Gastrocnemius medialis (tissue), 4 donors: ENCODE data around the gene PPME1. TPM values are rescaled to one million over a fixed set of nuclear protein-coding genes. Genes with fewer than 3 reads are reported as not detected.

Experiments
- ATAC-seq, 2 donors: fragments of 150-250 bp; one replicate each; pipeline ENCODE4 v1.9.1; 2016
- DNase-seq, 2 donors: peaks; one replicate each; pipeline ENCODE4 v3.0.0-alpha.2; 2019
- H3K27ac ChIP-seq, 4 donors: fragments of 200-600 bp; sonication (generic); 1 replicate in 1 of 4; 2 replicates in 3 of 4; pipeline ENCODE4 v1.5.1; 2016 to 2018; ENCODE audit warnings: mild to moderate bottlenecking in 2 of 4, moderate library complexity in 1 of 4
- H3K27me3 ChIP-seq, 3 donors: fragments of 200-600 bp; sonication (generic) in 2 of 3; 1 replicate in 1 of 3; 2 replicates in 2 of 3; pipeline versions ENCODE4 v1.5.1 to v1.6.0; 2016 to 2019; ENCODE audit warnings: mild to moderate bottlenecking in 1 of 3, moderate library complexity in 1 of 3
- H3K36me3 ChIP-seq, 2 donors: fragments of 200-600 bp; sonication (generic) in 1 of 2; one replicate each; pipeline ENCODE4 v1.5.1; 2017 to 2018
- H3K4me1 ChIP-seq, 2 donors: fragments of 200-600 bp; sonication (generic) in 1 of 2; one replicate each; pipeline ENCODE4 v1.5.1; 2016 to 2017; ENCODE audit warnings: mild to moderate bottlenecking in 2 of 2
- H3K4me3 ChIP-seq, 4 donors: fragments of 200-600 bp; sonication (generic) in 3 of 4; 1 replicate in 1 of 4; 2 replicates in 3 of 4; pipeline ENCODE4 v1.5.1; 2016 to 2019; ENCODE audit warnings: mild to moderate bottlenecking in 2 of 4
- H3K9me3 ChIP-seq, 3 donors: fragments of 200-600 bp; sonication (generic) in 2 of 3; 1 replicate in 1 of 3; 2 replicates in 2 of 3; pipeline ENCODE4 v1.5.1; 2016 to 2019
- POLR2A ChIP-seq, 2 donors: fragments of 450-650 bp; IDR thresholded peaks; one replicate each; pipeline ENCODE4 v1.6.1; 2017; ENCODE audit warnings: antibody characterized with exemption in 2 of 2, mild to moderate bottlenecking in 2 of 2, moderate library complexity in 2 of 2
- in situ Hi-C, 4 donors: fragments of 200-750 bp; cut with MboI; loops; one replicate each; pipeline versions ENCODE4 v1.15.0 to v1.8.0; 2017; ENCODE audit warnings: low sequenced_read_pairs in 4 of 4
- intact Hi-C: fragments of 100-400 bp; cut with DNase I; formaldehyde crosslinking; loops from one replicate; pipeline ENCODE4 v1.15.1; 2023; ENCODE audit warnings: low total_unique reads
- total RNA-seq, 4 donors: library from RNA; depleted of rRNA; stranded (reverse); fragments of >200 nt; gene quantifications; one replicate each; pipeline versions ENCODE4 v1.1.0 to v1.2.3, GENCODE V29; 2016
- TF ChIP-seq, protein P1 (sequence below), 5 experiments: fragments of 450-650 bp in 3 of 5; fragments of 200-600 bp in 2 of 5; sonication (generic) in 2 of 5; IDR thresholded peaks in 4 of 5; conservative IDR thresholded peaks in 1 of 5; 1 replicate in 4 of 5; 2 replicates in 1 of 5; pipeline ENCODE4 v1.5.1; 2016 to 2019; ENCODE audit warnings: antibody characterized with exemption in 5 of 5, mild to moderate bottlenecking in 3 of 5, moderate library complexity in 3 of 5

The PPME1 gene
- total RNA-seq, 4 donors from 2014 or later, result 31.5 to 51.7 (median 43.2) TPM

DNA sequence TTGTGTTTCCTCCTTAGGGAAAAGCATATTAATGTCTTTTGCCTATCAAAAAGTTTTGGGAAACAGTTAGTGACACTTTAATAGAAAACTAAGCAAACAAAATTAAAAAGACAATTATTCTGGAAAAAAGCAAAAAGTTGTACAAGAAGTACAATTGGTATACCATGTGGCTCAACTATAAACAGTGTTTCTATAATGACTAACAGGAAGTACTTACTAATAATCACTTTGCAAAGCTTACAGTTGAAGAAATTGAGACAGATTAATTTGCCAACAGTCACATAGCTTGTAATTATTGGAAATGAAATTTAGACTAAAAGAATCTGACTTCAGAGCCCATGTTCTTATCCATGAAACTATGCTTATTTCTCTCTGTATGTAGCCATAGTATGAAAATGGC is 24.7 kb downstream of the PPME1 start:
- intact Hi-C loops, result no loop called here
- peaks cover 0 to 4% of the 10 kb centered on the region in 2 donors for H3K36me3 ChIP-seq
- in situ Hi-C loops, result no loop called here
- no peak for ATAC-seq
- peaks cover 0 to 10% of the 10 kb centered on the region in 2 donors for H3K4me1 ChIP-seq
- no peak for DNase-seq
- H3K9me3 ChIP-seq, result no peaks in the 10 kb centered on the region
- no peak overlapping the region for H3K4me3 ChIP-seq
- H3K27ac ChIP-seq, result no peak overlapping the region
- H3K27me3 ChIP-seq, result no peaks in the 10 kb centered on the region
- TF ChIP-seq, protein P1, sequence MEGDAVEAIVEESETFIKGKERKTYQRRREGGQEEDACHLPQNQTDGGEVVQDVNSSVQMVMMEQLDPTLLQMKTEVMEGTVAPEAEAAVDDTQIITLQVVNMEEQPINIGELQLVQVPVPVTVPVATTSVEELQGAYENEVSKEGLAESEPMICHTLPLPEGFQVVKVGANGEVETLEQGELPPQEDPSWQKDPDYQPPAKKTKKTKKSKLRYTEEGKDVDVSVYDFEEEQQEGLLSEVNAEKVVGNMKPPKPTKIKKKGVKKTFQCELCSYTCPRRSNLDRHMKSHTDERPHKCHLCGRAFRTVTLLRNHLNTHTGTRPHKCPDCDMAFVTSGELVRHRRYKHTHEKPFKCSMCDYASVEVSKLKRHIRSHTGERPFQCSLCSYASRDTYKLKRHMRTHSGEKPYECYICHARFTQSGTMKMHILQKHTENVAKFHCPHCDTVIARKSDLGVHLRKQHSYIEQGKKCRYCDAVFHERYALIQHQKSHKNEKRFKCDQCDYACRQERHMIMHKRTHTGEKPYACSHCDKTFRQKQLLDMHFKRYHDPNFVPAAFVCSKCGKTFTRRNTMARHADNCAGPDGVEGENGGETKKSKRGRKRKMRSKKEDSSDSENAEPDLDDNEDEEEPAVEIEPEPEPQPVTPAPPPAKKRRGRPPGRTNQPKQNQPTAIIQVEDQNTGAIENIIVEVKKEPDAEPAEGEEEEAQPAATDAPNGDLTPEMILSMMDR (IDR thresholded peaks at IDR 0.05 in 4 of 5, conservative IDR thresholded peaks at IDR 0.05 in 1 of 5), result no peak
- no peak for TF ChIP-seq POLR2A (IDR thresholded peaks at IDR 0.05)

DNA sequence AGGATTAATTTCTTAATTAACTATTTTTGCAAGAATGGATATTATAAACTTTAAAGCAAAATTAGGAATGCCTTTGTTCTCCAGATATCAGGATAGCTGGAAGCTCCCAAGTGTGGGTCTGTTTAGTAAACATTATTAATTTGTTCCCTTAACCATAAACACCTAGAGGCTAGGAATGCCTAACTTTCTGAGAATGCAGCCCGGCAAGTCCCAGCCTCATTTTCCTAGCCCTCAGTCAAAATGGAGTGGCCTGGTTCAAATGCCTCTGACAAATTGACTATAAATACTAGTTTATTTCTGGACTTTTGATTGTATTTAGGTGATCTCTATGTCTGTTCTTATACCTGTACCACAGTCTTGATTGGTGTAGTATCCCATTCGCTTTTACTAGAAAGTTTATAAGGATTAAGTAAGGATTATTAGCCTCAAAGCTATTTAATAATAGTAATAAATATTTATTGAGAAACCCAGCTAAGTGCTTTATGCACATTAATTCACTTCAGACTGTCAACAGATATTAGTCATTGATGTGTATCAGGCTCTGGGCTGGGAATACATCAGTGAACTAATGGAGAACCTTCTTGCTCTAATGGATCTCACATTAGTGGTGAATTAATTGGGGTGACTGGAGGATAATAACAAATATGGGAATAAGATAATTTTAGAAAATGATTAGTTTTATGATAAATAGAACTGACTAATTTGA is 25.8 kb downstream of the PPME1 start:
- intact Hi-C loops (no loop called here), in situ Hi-C loops (no loop called here)
- Histone ChIP-seq H3K27ac (no peak overlapping the region), H3K4me1 (peaks cover 0 to 13% of the 10 kb centered on the region in 2 donors), H3K36me3 (peaks cover 0 to 4% of the 10 kb centered on the region in 2 donors), H3K4me3 (no peak overlapping the region), H3K9me3 (no peaks in the 10 kb centered on the region), H3K27me3 (no peaks in the 10 kb centered on the region)
- TF ChIP-seq, protein P1 (IDR thresholded peaks at IDR 0.05 in 4 of 5, conservative IDR thresholded peaks at IDR 0.05 in 1 of 5), result no peak
- TF ChIP-seq POLR2A (IDR thresholded peaks at IDR 0.05), result no peak
- ATAC-seq, result no peak
- no peak for DNase-seq

DNA sequence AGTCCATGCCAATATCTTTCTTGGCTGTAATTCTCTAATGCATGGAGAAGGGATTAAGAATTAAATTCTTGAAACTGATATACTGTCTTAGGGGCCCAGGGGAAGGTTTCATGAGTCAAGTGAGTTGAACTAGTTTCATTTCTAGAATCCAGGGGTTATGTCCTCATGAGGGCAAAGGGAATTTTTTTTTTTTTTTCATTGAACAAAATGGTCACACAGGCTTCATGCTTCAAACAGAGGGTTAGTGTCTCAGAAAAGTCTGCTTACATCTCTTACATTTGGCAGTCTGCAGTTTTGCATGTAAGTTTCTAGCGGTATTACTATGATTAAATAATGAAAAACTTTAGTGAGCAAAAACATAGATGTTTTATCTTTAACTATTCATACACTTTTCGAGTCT is 32.9 kb downstream of the PPME1 start:
- Histone ChIP-seq H3K36me3 (peaks cover 0 to 40% of the 10 kb centered on the region in 2 donors), H3K4me1 (peaks cover 0 to 8% of the 10 kb centered on the region in 2 donors), H3K4me3 (no peak overlapping the region), H3K27ac (no peak overlapping the region), H3K9me3 (no peaks in the 10 kb centered on the region), H3K27me3 (no peaks in the 10 kb centered on the region)
- in situ Hi-C loops, result no loop called here
- ATAC-seq, result no peak
- TF ChIP-seq POLR2A (IDR thresholded peaks at IDR 0.05), result no peak
- no peak for DNase-seq
- intact Hi-C loops, result no loop called here

DNA sequence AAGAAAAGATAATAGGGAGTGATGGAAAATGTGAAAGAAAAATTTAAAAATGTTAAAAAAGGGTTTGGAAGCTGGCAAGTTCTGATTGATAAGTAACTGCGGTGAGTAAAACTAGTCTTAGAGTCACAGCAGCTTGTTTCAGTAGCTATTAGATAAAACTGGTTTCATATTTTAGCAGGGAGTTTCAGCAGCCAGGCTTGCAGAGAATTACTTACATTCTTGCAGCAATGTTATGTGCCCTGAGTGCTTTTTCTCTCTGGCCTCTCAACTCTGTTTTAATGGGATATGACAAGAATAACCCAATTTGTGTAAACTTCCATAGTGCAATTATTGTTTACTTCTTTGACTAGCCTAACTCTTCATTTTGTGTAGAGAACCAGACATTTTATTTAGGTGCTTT is 33.6 kb downstream of the PPME1 start:
- Histone ChIP-seq H3K4me1 (peaks cover 0 to 8% of the 10 kb centered on the region in 2 donors), H3K27me3 (no peaks in the 10 kb centered on the region), H3K4me3 (no peak overlapping the region), H3K27ac (no peak overlapping the region), H3K36me3 (peaks cover 0 to 48% of the 10 kb centered on the region in 2 donors), H3K9me3 (no peaks in the 10 kb centered on the region)
- in situ Hi-C loops (no loop called here), intact Hi-C loops (no loop called here)
- TF ChIP-seq, protein P1 (IDR thresholded peaks at IDR 0.05 in 4 of 5, conservative IDR thresholded peaks at IDR 0.05 in 1 of 5), result no peak
- TF ChIP-seq POLR2A (IDR thresholded peaks at IDR 0.05), result no peak
- DNase-seq (no peak), ATAC-seq (no peak)

DNA sequence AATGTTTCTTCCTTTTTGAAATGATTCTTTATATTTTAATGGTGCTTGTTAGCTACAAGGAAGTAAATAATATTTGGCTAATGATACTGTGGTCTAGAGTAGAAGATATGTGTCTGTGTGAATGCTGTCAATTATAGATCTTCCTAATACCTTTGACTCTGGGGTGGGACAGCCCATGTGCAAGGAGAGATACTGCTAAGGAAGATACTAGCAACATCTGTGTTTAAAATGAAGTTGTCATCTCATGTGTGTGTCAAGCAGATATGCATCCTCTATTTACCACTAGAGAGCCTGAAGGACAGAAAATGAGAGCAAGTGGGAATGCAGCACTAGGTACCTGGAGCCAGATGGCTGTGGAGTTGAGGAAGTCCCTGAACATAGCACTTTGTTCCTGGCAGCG is 34.1 kb downstream of the PPME1 start:
- intact Hi-C loops, result no loop called here
- H3K36me3 ChIP-seq, result peaks cover 0 to 52% of the 10 kb centered on the region in 2 donors

More for the DNA sequence above, 34.1 kb downstream of the PPME1 start:
- no peak for DNase-seq
- in situ Hi-C loops, result no loop called here
- Histone ChIP-seq H3K27me3 (no peaks in the 10 kb centered on the region), H3K4me1 (peaks cover 0 to 8% of the 10 kb centered on the region in 2 donors), H3K9me3 (no peaks in the 10 kb centered on the region), H3K27ac (no peak overlapping the region), H3K4me3 (no peak overlapping the region)
- ATAC-seq, result no peak
- TF ChIP-seq POLR2A (IDR thresholded peaks at IDR 0.05), result no peak
- TF ChIP-seq, protein P1 (IDR thresholded peaks at IDR 0.05 in 4 of 5, conservative IDR thresholded peaks at IDR 0.05 in 1 of 5), result no peak
